Esophagus (tissue), 2 donors: ENCODE measurements around the gene POLA2. TPM values are rescaled to one million over a fixed set of nuclear protein-coding genes. Genes with fewer than 3 reads are reported as not detected.
A peak's percentile ranks its signal among the peaks of the same experiment; 100 is the strongest.

Source experiments
- H3K27ac ChIP-seq, 2 donors: one replicate each; pipeline ENCODE4 v1.5.1; 2013; ENCODE audit warnings: low read depth in 2 of 2, mild to moderate bottlenecking in 2 of 2, inconsistent platforms in 1 of 2, low read length in 1 of 2, moderate library complexity in 1 of 2
- H3K27me3 ChIP-seq, 2 donors: one replicate each; pipeline ENCODE4 v1.6.1; 2013; ENCODE audit warnings: low read length in 2 of 2, control low read depth in 1 of 2, mild to moderate bottlenecking in 1 of 2; ENCODE audit not compliant: insufficient read depth in 2 of 2, control insufficient read depth in 1 of 2
- H3K36me3 ChIP-seq, 2 donors: one replicate each; pipeline ENCODE4 v1.6.1; 2013; ENCODE audit warnings: low read length in 1 of 2; ENCODE audit not compliant: control insufficient read depth in 2 of 2, insufficient read depth in 2 of 2
- H3K4me1 ChIP-seq, 2 donors: one replicate each; pipeline ENCODE4 v1.6.1; 2013; ENCODE audit warnings: low read length in 1 of 2; ENCODE audit not compliant: control insufficient read depth in 2 of 2, insufficient read depth in 2 of 2
- H3K4me3 ChIP-seq, 2 donors: one replicate each; pipeline ENCODE4 v1.5.1; 2013; ENCODE audit warnings: low read length in 2 of 2, mild to moderate bottlenecking in 2 of 2, low read depth in 1 of 2, moderate library complexity in 1 of 2
- H3K9me3 ChIP-seq, 2 donors: one replicate each; pipeline ENCODE4 v1.6.1; 2013; ENCODE audit warnings: mild to moderate bottlenecking in 2 of 2, low read depth in 1 of 2, low read length in 1 of 2, moderate library complexity in 1 of 2; ENCODE audit not compliant: control insufficient read depth in 2 of 2, insufficient read depth in 1 of 2
- WGBS, 2 donors: extraction: QIAGEN DNeasy Blood & Tissue Kit; methylation state at CpG; one replicate each; pipeline ENCODE4 v1.1.7; 2013; 5-methylcytosine and 5-hydroxymethylcytosine counted together
- polyA plus RNA-seq, 2 donors: library from polyadenylated mRNA; stranded (reverse); fragments of 200-250 nt; gene quantifications; one replicate each; pipeline ENCODE4 v1.2.3, GENCODE V29; 2013
- donor health status: healthy with polysubstance abuse.
- donor health status: Bipolar disorder and iron deficiency.

POLA2 gene
- polyA plus RNA-seq, 2 donors: 8.5 to 9.2 TPM

DNA sequence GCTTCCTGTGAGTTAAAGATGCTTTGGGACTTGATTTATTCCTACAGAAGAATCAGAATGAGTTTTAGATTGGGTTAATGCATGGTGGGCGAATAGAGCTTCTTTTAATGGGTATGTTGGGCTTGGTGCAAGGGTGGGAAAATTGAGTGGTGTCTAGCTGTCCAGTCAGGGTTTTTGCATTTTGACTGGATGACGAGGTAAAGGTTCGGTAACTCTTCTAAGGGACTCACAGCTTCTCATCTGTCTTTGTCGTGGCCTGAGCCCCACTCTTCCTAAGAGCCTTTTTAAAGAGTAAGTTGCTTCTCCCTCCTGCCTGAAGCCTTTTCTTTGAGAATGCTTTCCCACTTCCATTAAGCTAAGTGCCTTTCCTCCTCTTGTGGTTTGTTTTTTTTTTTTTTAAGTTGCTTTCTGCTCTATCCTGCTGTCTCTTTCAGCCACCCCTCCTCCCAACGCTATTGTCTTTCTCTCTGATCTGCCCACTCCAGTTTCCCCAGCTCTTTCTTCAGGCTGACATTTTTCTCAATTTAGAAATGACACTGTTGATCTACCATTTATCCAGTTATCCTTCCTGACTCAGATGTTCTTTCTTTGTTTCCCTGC lies 73.0 kb downstream of the POLA2 start:
- H3K36me3 ChIP-seq: peaks cover 2 to 5% of the 10 kb centered on the region in 2 donors
- no peak overlapping the region for H3K27ac ChIP-seq
- 17% methylated on average over 5 of the region's 5 CpGs for WGBS, 2 donors
- H3K27me3 ChIP-seq: no peaks in the 10 kb centered on the region
- H3K9me3 ChIP-seq: no peaks in the 10 kb centered on the region
- H3K4me1 ChIP-seq: no peaks in the 10 kb centered on the region
- peak overlapping the region; percentile 69 to 83 for H3K4me3 ChIP-seq

DNA sequence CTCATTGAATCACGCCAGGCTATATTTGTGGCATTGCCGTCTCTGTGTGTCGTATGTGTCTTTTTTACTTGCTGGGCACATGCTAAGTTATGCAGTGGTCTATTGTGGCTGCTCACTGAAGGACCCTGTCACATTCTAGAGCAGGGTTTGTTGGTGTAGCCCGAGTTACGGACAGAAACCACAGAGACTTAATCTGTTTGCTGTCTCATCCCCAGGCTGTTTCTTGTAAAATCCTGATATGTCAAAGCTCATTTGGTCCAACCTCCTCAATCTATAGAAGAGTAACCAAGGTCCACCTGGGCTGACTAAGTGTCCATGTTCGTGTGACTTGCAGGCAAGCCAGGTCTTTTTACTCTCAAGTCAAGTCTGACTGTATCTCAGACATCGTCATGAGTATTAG lies 76.9 kb downstream of the POLA2 start:
- Histone ChIP-seq H3K4me3 (no peak overlapping the region), H3K9me3 (no peaks in the 10 kb centered on the region), H3K27me3 (no peaks in the 10 kb centered on the region), H3K4me1 (no peaks in the 10 kb centered on the region), H3K27ac (no peak overlapping the region), H3K36me3 (peaks cover 25 to 33% of the 10 kb centered on the region in 2 donors)
- 88% methylated on average over 7 of the region's 7 CpGs for WGBS, 2 donors

DNA sequence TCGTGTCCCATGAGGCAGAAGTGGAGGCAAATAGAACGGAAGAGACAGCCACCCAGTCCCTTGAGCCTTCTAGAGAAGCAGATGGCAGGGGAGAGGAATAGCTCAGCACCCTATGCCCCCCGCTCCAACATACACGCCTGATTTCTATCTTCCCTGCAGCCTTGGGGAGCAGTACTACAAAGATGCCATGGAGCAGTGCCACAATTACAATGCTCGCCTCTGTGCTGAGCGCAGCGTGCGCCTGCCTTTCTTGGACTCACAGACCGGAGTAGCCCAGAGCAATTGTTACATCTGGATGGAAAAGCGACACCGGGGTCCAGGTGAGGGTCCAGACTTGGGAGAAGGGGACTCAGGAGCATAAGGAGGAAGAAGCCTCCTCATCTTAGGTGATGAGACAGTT lies 78.5 kb downstream of the POLA2 start:
- 93 to 94% methylated on average over 11 of the region's 11 CpGs for WGBS, 2 donors

DNA sequence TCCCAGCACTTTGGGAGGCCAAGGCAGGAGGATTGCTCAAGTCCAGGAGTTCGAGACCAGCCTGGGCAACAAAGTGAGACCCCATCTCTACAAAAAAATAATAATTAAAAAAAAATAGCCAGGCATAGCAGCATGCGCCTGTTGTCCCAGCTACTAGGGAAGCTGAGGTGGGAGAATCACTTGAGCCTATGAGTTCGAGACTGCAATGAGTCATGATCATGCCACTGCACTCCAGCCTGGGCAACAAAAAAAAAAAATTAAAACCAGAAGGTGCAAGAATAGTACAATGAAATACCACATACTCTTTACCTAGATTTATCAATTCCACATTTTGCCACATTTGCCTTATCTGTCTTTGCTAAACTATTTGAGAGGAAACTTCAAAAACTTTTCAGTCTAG lies 80.1 kb downstream of the POLA2 start:
- no peak overlapping the region for H3K4me3 ChIP-seq
- no peak overlapping the region for H3K27ac ChIP-seq
- WGBS, 2 donors: 90 to 94% methylated on average over 3 of the region's 3 CpGs
- H3K9me3 ChIP-seq: no peaks in the 10 kb centered on the region
- peaks cover 48 to 51% of the 10 kb centered on the region in 2 donors for H3K36me3 ChIP-seq
- no peaks in the 10 kb centered on the region for H3K27me3 ChIP-seq
- no peaks in the 10 kb centered on the region for H3K4me1 ChIP-seq

More for the DNA sequence above, 78.5 kb downstream of the POLA2 start:
- Histone ChIP-seq H3K9me3 (no peaks in the 10 kb centered on the region), H3K36me3 (peaks cover 38 to 39% of the 10 kb centered on the region in 2 donors), H3K27ac (no peak overlapping the region), H3K4me3 (no peak overlapping the region), H3K27me3 (no peaks in the 10 kb centered on the region), H3K4me1 (no peaks in the 10 kb centered on the region)

Other genes starting within 250 kb of the POLA2 start
- gene ARL2, start 247.8 kb upstream of the POLA2 start, polyA plus RNA-seq: 10 to 100 TPM; 44.5 to 68.6 TPM
- 10 to 100 TPM; 14.7 to 15.6 TPM for gene SNX15, start 234.5 kb upstream of the POLA2 start, polyA plus RNA-seq
- 10 to 100 TPM in 1 of 2 donors, 1 to 10 TPM in 1; 6.2 to 12.1 TPM for gene SAC3D1, start 220.8 kb upstream of the POLA2 start, polyA plus RNA-seq
- 1 to 10 TPM; 3.0 to 6.0 TPM for gene NAALADL1, start 203.4 kb upstream of the POLA2 start, polyA plus RNA-seq
- gene CDCA5, start 177.9 kb upstream of the POLA2 start, polyA plus RNA-seq: 1 to 10 TPM; 4.3 to 8.8 TPM
- gene ZFPL1, start 177.7 kb upstream of the POLA2 start, polyA plus RNA-seq: 10 to 100 TPM; 30.6 to 30.9 TPM
- 10 to 100 TPM; 62.3 to 70.4 TPM for gene VPS51, start 165.7 kb upstream of the POLA2 start, polyA plus RNA-seq
- gene TM7SF2, start 150.1 kb upstream of the POLA2 start, polyA plus RNA-seq: 10 to 100 TPM; 48.3 to 68.3 TPM
- gene ZNHIT2, start 144.3 kb upstream of the POLA2 start, polyA plus RNA-seq: 10 to 100 TPM; 12.4 to 13.3 TPM
- gene FAU, start 139.8 kb upstream of the POLA2 start, polyA plus RNA-seq: 100 to 1,000 TPM; 789 to 817 TPM
- 10 to 100 TPM; 18.9 to 44.3 TPM for gene MRPL49, start 139.6 kb upstream of the POLA2 start, polyA plus RNA-seq
- gene SYVN1, start 127.4 kb upstream of the POLA2 start, polyA plus RNA-seq: 10 to 100 TPM; 16.4 to 17.8 TPM
- not detected for gene SPDYC, start 91.7 kb upstream of the POLA2 start, polyA plus RNA-seq
- gene CAPN1, start 80.0 kb upstream of the POLA2 start, polyA plus RNA-seq: 100 to 1,000 TPM; 323 to 450 TPM
- gene CDC42EP2, start 52.9 kb downstream of the POLA2 start, polyA plus RNA-seq: 1 to 10 TPM; 4.4 to 4.7 TPM
- 10 to 100 TPM; 12.2 to 17.4 TPM for gene DPF2, start 71.9 kb downstream of the POLA2 start, polyA plus RNA-seq
- gene TIGD3, start 92.8 kb downstream of the POLA2 start, polyA plus RNA-seq: under 1 TPM; 0.10 to 0.16 TPM
- gene SLC25A45, start 120.7 kb downstream of the POLA2 start, polyA plus RNA-seq: 1 to 10 TPM; 2.4 to 6.0 TPM
- gene FRMD8, start 124.7 kb downstream of the POLA2 start, polyA plus RNA-seq: 10 to 100 TPM; 25.2 to 27.8 TPM
- gene NEAT1, start 160.8 kb downstream of the POLA2 start, polyA plus RNA-seq: 1,000 to 10,000 TPM in 1 of 2 donors, 100 to 1,000 TPM in 1; 536 to 1,203 TPM
- 1,000 to 10,000 TPM in 1 of 2 donors, 10 to 100 TPM in 1; 94.9 to 1,950 TPM for gene MALAT1, start 237.1 kb downstream of the POLA2 start, polyA plus RNA-seq